T-cell (primary cell): ENCODE results near the gene NPTXR. TPM values are rescaled to one million over a fixed set of nuclear protein-coding genes. Genes with fewer than 3 reads are reported as not detected.
"Not testable (repeated sequence)": the region's sequence is repeated elsewhere in the genome, so short reads cannot be mapped to it uniquely, and the experiment has no call there.

Experiments used
- ATAC-seq, 4 experiments: fragments of 200-7000 bp in 3 of 4; fragments of 150-1000 bp in 1 of 4; cut with Tn5 transposase; replicated peaks in 1 of 4; 1 replicate in 3 of 4; 2 replicates in 1 of 4; pipeline ENCODE4 v1.10.0; 2021; ENCODE audit warnings: moderate library complexity in 3 of 4, mild to moderate bottlenecking in 2 of 4, moderate number of reproducible peaks in 1 of 4
- CTCF ChIA-PET, 2 donors: fragments of 300-600 bp; sonication (Branson Sonifier 250); formaldehyde crosslinking; loops; one replicate each; lab custom pipeline; 2022; ENCODE audit warnings: antibody characterized with exemption in 2 of 2; lab: Charles Lee
- POLR2A ChIA-PET, 2 donors: fragments of 300-600 bp; sonication (Branson Sonifier 250); formaldehyde crosslinking; loops; one replicate each; lab custom pipeline; 2022; ENCODE audit warnings: antibody characterized with exemption in 2 of 2; lab: Charles Lee
- DNase-seq, 35 experiments: peaks; one replicate each; pipeline versions ENCODE4 v3.0.0 to v3.0.0-alpha.2; 2013 to 2023
- H3K27ac ChIP-seq: one replicate; pipeline ENCODE4 v1.5.1; 2013; ENCODE audit warnings: low read length
- H3K27me3 ChIP-seq, 2 experiments: replicated peaks in 1 of 2; 1 replicate in 1 of 2; 2 replicates in 1 of 2; pipeline versions ENCODE4 v1.6.1 to v1.7.0; 2013; ENCODE audit warnings: low read length in 1 of 2, mixed read lengths in 1 of 2; ENCODE audit not compliant: control insufficient read depth in 2 of 2, insufficient read depth in 2 of 2; ENCODE audit errors: extremely low read depth in 1 of 2
- H3K36me3 ChIP-seq, 2 donors: 1 replicate in 1 of 2; 2 replicates in 1 of 2; pipeline versions ENCODE4 v1.6.1 to v1.7.0; 2013; ENCODE audit warnings: low read length in 1 of 2; ENCODE audit not compliant: control insufficient read depth in 2 of 2, insufficient read depth in 1 of 2; ENCODE audit errors: extremely low read depth in 1 of 2
- H3K4me1 ChIP-seq, 2 experiments: 1 replicate in 1 of 2; 2 replicates in 1 of 2; pipeline versions ENCODE4 v1.6.1 to v1.7.0; 2013; ENCODE audit warnings: low read length in 2 of 2, mixed read lengths in 1 of 2; ENCODE audit not compliant: insufficient read depth in 2 of 2, control insufficient read depth in 1 of 2; ENCODE audit errors: extremely low read depth in 1 of 2
- H3K4me3 ChIP-seq, 2 donors: 1 replicate in 1 of 2; 2 replicates in 1 of 2; pipeline versions ENCODE4 v1.5.1 to v1.7.0; 2013; ENCODE audit warnings: mild to moderate bottlenecking in 2 of 2, low read length in 1 of 2, moderate library complexity in 1 of 2; ENCODE audit not compliant: control insufficient read depth in 1 of 2; ENCODE audit errors: extremely low read depth in 1 of 2
- H3K9me3 ChIP-seq: 2 replicates; pipeline ENCODE4 v1.7.0; 2013
- H3K27ac Mint-ChIP-seq, 2 donors: one replicate each; pipeline ENCODE4 v1.8.0; 2020 to 2021; ENCODE audit warnings: mild to moderate bottlenecking in 2 of 2, mixed read lengths in 2 of 2
- H3K27me3 Mint-ChIP-seq, 2 donors: one replicate each; pipeline ENCODE4 v1.8.0; 2021 to 2022; ENCODE audit warnings: mixed read lengths in 2 of 2
- H3K36me3 Mint-ChIP-seq: one replicate; pipeline ENCODE4 v1.8.0; 2021; ENCODE audit warnings: mixed read lengths
- H3K4me1 Mint-ChIP-seq, 3 donors: one replicate each; pipeline ENCODE4 v1.8.0; 2020 to 2022; ENCODE audit warnings: mixed read lengths in 3 of 3, mild to moderate bottlenecking in 1 of 3
- H3K4me3 Mint-ChIP-seq, 3 donors: one replicate each; pipeline ENCODE4 v1.8.0; 2020 to 2022; ENCODE audit warnings: mild to moderate bottlenecking in 3 of 3, mixed read lengths in 3 of 3, moderate library complexity in 3 of 3
- H3K9me3 Mint-ChIP-seq, 3 donors: one replicate each; pipeline ENCODE4 v1.8.0; 2020 to 2022; ENCODE audit warnings: mixed read lengths in 3 of 3
- WGBS: methylation state at CpG from one replicate; pipeline ENCODE4 v1.1.5; 2013; ENCODE audit warnings: missing lambda C conversion rate; ENCODE audit not compliant: insufficient coverage; 5-methylcytosine and 5-hydroxymethylcytosine counted together
- total RNA-seq, 35 experiments: library from RNA in 6 of 35; stranded (reverse) in 6 of 35; fragments of 120-200 nt in 1 of 35; gene quantifications; one replicate each; pipeline versions ENCODE4 v1.2.1 to v1.2.4 and lab custom pipeline; 2013 to 2026

NPTXR gene
- total RNA-seq, 5 donors from 2014 or later (not counting 1 experiment from before 2014, with no cell fraction given), result 4.9 to 13.2 (median 9.1) TPM

DNA sequence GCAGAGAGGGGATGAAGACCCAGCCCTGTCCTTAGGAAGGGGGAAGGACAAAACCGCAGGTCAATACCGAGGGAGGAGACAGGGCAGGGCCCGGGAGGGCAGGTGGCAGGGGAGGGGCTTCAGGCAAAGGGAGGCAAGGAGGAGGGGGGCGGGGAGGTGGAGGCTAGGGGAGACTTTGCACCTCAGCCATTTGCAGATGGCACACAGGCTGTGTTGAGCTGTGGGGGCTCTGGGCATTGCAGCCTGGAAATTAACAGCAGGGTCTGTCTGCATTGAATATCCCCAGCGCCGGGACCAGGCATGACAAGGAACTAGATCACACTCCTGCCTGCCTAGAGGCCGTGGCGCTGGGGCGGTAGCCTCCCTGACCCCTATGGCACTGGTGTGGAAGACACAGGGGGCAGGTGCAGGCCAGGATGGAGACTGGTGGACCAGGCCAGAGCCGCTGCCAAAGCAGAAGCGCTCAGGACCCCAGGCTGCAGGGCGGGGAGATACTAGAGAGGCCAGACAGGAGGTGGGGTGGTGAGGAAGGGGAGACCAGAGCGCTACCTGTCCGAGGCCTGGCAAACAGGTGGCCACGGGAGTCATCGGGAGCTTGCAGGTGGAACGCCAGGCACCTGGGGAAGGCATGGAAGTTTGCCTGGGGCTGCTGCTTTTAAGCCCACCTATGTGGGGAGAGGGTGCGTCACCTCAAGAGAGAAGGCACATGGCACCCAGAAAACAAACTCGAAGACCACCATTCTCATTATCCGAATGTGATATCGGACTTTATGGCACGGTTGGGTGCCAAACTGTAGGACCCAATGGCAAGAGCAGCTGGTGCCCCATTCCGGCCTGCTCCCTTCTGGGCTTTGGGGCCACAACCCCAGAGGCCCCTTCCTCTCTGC, 16.7 kb upstream of the NPTXR start:
- peaks cover 8 to 11% of the 10 kb centered on the region in 2 donors for H3K36me3 ChIP-seq
- no peak for ATAC-seq
- peaks cover 0 to 2% of the 10 kb centered on the region in 2 donors for H3K27me3 Mint-ChIP-seq
- H3K9me3 ChIP-seq, result no peaks in the 10 kb centered on the region
- H3K4me1 ChIP-seq, result peaks cover 0 to 11% of the 10 kb centered on the region in 2 experiments
- no peaks in the 10 kb centered on the region for H3K36me3 Mint-ChIP-seq
- no peak overlapping the region for H3K4me3 Mint-ChIP-seq
- peaks cover 0 to 13% of the 10 kb centered on the region in 2 experiments for H3K27me3 ChIP-seq
- no peak overlapping the region for H3K27ac Mint-ChIP-seq
- no peak for DNase-seq
- POLR2A ChIA-PET, result no interaction called here
- CTCF ChIA-PET, result no interaction called here
- peaks cover 0 to 12% (median 10%) of the 10 kb centered on the region in 3 donors for H3K4me1 Mint-ChIP-seq
- no peak overlapping the region for H3K27ac ChIP-seq
- no peaks in the 10 kb centered on the region for H3K9me3 Mint-ChIP-seq
- no peak overlapping the region for H3K4me3 ChIP-seq
- WGBS, result 87% methylated on average over 22 of the region's 23 CpGs

DNA sequence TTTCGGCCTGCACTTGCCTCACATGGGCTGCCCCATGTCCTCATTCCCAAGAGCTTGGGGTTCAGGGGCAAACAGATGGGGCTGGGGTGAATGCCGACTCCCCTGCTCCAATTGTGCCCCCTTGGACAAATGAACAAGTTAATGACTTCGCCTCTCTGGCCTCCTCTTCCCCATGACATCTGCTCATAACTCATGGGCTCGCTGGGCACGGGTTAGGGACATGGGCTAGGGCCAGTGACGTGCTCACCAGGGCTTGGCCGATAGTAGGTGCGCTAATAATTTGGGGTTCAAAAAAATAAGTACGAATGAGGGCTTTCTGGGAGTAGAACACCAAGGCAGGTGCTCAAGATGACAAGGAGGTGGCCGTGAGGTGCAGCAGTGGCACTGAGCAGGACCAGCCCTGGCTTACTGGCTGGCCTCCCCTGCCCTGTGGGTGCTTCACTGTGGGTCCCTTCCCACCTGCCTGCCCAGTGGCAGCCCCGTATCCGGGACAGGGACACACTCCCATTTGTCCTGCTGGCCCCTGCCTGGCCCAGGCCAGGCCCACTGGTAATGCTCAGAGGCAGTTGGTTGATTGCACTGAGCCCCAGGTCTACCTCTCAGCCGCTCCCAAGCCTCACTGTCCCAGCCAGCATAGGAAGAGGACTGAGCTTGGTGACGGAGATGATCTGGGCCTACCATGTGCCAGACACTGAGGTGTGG, 15.9 kb upstream of the NPTXR start:
- DNase-seq (no peak), ATAC-seq (peak in 2 of 4 experiments; percentile 10 to 25)
- Histone ChIP-seq H3K4me1 (peaks cover 0 to 4% of the 10 kb centered on the region in 2 experiments), H3K27ac (no peak overlapping the region), H3K27me3 (peaks cover 0 to 15% of the 10 kb centered on the region in 2 experiments), H3K9me3 (no peaks in the 10 kb centered on the region), H3K4me3 (no peak overlapping the region), H3K36me3 (peaks cover 3 to 4% of the 10 kb centered on the region in 2 donors)
- Mint-ChIP-seq H3K36me3 (no peaks in the 10 kb centered on the region), H3K27ac (no peak overlapping the region), H3K27me3 (peaks cover 0 to 6% of the 10 kb centered on the region in 2 donors), H3K4me1 (peaks cover 0 to 12% (median 10%) of the 10 kb centered on the region in 3 donors), H3K9me3 (no peaks in the 10 kb centered on the region), H3K4me3 (no peak overlapping the region)
- POLR2A ChIA-PET, result no interaction called here
- CTCF ChIA-PET, result no interaction called here
- WGBS, result 91% methylated on average over 11 of the region's 14 CpGs

DNA sequence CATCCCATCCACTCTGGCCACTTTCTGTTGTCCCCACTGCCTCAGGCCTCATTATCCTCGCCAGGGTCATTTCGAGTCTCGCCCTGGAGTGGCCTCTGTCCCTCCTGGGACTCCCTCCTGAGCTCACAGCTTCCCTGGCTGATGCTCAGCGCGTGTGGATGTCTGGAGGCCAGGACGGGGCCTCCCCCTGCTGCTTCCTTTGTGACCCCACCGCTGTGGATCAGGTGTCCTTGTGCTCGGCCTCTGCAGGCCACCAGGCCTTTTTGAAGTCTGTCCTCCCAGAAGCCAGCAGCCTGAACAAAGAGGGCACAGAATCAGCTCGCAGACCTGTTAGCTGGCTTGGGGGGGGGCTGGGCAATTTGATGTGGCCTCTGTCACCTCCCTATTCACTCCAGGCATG, 14.7 kb upstream of the NPTXR start:
- Mint-ChIP-seq H3K27ac (no peak overlapping the region), H3K4me3 (no peak overlapping the region), H3K36me3 (no peaks in the 10 kb centered on the region), H3K27me3 (peaks cover 0 to 6% of the 10 kb centered on the region in 2 donors), H3K9me3 (no peaks in the 10 kb centered on the region), H3K4me1 (peaks cover 0 to 8% (median 7%) of the 10 kb centered on the region in 3 donors)
- peaks cover 0 to 4% of the 10 kb centered on the region in 2 donors for H3K36me3 ChIP-seq
- peaks cover 0 to 3% of the 10 kb centered on the region in 2 experiments for H3K4me1 ChIP-seq
- no peak overlapping the region for H3K4me3 ChIP-seq
- DNase-seq, result no peak
- no peak for ATAC-seq
- peaks cover 0 to 15% of the 10 kb centered on the region in 2 experiments for H3K27me3 ChIP-seq
- H3K9me3 ChIP-seq, result no peaks in the 10 kb centered on the region
- no peak overlapping the region for H3K27ac ChIP-seq
- ChIA-PET CTCF (interaction anchor here in 1 of 2 donors (1.0 kb wide), 1 partner anchor 11 kb away, joined by 5 read pairs; no protein-coding TSS in a partner anchor), POLR2A (interaction anchor here in 1 of 2 donors (0.6 kb wide), 1 partner anchor 460 kb away, joined by 4 read pairs; no protein-coding TSS in a partner anchor)
- WGBS, result 68% methylated on average over 7 of the region's 9 CpGs

DNA sequence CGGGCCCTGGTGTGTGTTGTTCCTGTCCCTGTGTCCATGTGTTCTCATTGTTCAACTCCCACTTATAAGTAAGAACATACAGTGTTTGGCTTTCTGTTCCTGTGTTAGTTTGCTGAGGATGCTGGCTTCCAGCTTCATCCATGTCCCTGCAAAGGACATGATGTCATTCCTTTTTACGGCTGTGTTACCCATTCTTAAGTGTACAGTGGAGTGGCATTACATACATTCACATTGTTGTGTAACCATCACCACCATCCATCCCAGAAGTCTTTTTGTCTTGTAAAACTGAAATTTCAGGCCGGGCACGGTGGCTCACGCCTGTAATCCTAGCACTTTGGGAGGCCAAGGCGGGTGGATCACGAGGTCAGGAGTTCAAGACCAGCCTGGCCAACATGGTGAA, 10.6 kb upstream of the NPTXR start:
- H3K9me3 Mint-ChIP-seq, ATAC-seq, H3K4me1 ChIP-seq, H3K27ac ChIP-seq, H3K4me3 Mint-ChIP-seq, H3K4me1 Mint-ChIP-seq, H3K4me3 ChIP-seq, H3K36me3 Mint-ChIP-seq, DNase-seq, H3K36me3 ChIP-seq, H3K27me3 Mint-ChIP-seq, H3K27ac Mint-ChIP-seq, H3K9me3 ChIP-seq: not testable (repeated sequence)
- CTCF ChIA-PET, result interaction anchor here (0.7 to 1.0 kb wide), 4 partner anchors 9 to 264 kb away, joined by 3 to 5 read pairs (median 4); no protein-coding TSS in a partner anchor
- peaks cover 0 to 29% of the 10 kb centered on the region in 2 experiments for H3K27me3 ChIP-seq
- POLR2A ChIA-PET, result interaction anchor here in 1 of 2 donors (0.8 kb wide), 1 partner anchor 17 kb away, joined by 3 read pairs; no protein-coding TSS in a partner anchor
- 100% methylated on average over 1 of the region's 7 CpGs for WGBS

DNA sequence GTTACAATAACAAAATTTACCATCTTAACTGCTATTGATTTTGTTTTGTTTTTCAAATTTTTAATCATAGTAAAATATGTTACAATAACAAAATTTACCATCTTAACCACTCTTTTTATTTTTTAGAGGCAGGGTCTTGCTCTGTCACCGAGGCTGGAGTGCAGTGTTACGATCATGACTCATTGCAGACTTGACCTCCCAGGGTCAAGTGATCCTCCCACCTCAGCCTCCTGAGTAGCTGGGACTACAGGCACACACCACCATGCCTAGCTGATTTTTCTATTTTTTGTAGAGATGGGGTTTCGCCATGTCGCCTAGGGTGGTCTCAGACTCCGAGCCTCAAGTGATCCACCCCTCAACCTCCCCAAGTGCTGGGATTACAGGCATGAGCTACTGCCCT, 10.1 kb upstream of the NPTXR start:
- no CpG with 5 or more reads among the region's 5 CpGs for WGBS
- H3K4me1 ChIP-seq, H3K27ac ChIP-seq, H3K4me3 Mint-ChIP-seq, H3K27ac Mint-ChIP-seq, H3K36me3 Mint-ChIP-seq, H3K9me3 Mint-ChIP-seq, H3K4me1 Mint-ChIP-seq, DNase-seq, H3K36me3 ChIP-seq, H3K4me3 ChIP-seq, ATAC-seq, H3K9me3 ChIP-seq, H3K27me3 Mint-ChIP-seq: not testable (repeated sequence)
- POLR2A ChIA-PET, result interaction anchor here in 1 of 2 donors (0.8 kb wide), 1 partner anchor 17 kb away, joined by 3 read pairs; no protein-coding TSS in a partner anchor
- H3K27me3 ChIP-seq, result peaks cover 0 to 30% of the 10 kb centered on the region in 2 experiments
- CTCF ChIA-PET, result interaction anchor here in 1 of 2 donors (1.0 kb wide), 1 partner anchor 11 kb away, joined by 3 read pairs; no protein-coding TSS in a partner anchor

DNA sequence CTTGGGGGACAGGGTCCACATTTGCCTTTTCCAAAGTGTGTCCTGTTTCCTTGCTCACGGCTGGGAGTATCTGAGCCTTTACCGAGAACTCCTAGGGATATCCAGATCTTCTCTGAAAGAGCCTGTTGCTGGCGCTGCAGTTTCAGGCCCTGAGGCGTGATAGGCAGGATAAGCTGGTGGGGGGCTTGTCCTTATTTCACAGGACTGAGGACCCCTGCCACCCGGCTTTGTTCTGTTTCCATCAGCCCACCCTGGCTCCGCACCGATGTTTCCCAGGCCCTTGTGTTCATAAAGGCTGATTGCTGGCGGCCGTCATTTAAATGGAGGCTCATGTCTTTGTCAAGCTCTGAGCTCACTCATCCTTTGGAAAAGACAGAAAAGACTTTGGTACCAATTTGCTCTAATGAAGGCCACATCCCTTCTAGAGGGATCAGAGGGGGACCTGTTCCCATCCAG, 9.4 kb upstream of the NPTXR start:
- Histone ChIP-seq H3K4me3 (no peak overlapping the region), H3K9me3 (no peaks in the 10 kb centered on the region), H3K27ac (no peak overlapping the region), H3K4me1 (no peaks in the 10 kb centered on the region), H3K36me3 (no peaks in the 10 kb centered on the region), H3K27me3 (peaks cover 0 to 30% of the 10 kb centered on the region in 2 experiments)
- no peak overlapping the region for H3K27ac Mint-ChIP-seq
- peaks cover 2 to 9% of the 10 kb centered on the region in 2 donors for H3K27me3 Mint-ChIP-seq
- DNase-seq (no peak), ATAC-seq (no peak)
- no peaks in the 10 kb centered on the region for H3K9me3 Mint-ChIP-seq
- no peaks in the 10 kb centered on the region for H3K4me1 Mint-ChIP-seq
- POLR2A ChIA-PET, result no interaction called here
- H3K4me3 Mint-ChIP-seq, result no peak overlapping the region
- WGBS, result 77% methylated on average over 8 of the region's 9 CpGs
- no peaks in the 10 kb centered on the region for H3K36me3 Mint-ChIP-seq
- CTCF ChIA-PET, result interaction anchor here in 1 of 2 donors (1.0 kb wide), 1 partner anchor 10 kb away, joined by 3 read pairs; no protein-coding TSS in a partner anchor
